Testis (tissue), 3 donors: ENCODE measurements around the gene TSSK3. TPM values are rescaled to one million over a fixed set of nuclear protein-coding genes. Genes with fewer than 3 reads are reported as not detected.

Experiments used
- DNase-seq: peaks from one replicate; pipeline ENCODE4 v3.0.0-alpha.2; 2019
- H3K27ac ChIP-seq, 2 donors: fragments of 200-600 bp; sonication (generic); one replicate each; pipeline ENCODE4 v1.5.1; 2019
- H3K27me3 ChIP-seq: fragments of 200-600 bp; sonication (generic); one replicate; pipeline ENCODE4 v1.5.1; 2019
- H3K36me3 ChIP-seq: fragments of 200-600 bp; sonication (generic); one replicate; pipeline ENCODE4 v1.5.1; 2017; ENCODE audit warnings: low read depth; ENCODE audit errors: missing control alignments
- H3K4me1 ChIP-seq: fragments of 200-600 bp; sonication (generic); one replicate; pipeline ENCODE4 v1.5.1; 2019
- H3K4me3 ChIP-seq, 2 donors: fragments of 200-600 bp; sonication (generic); one replicate each; pipeline ENCODE4 v1.5.1; 2017 to 2019
- H3K9me3 ChIP-seq: fragments of 200-600 bp; sonication (generic); one replicate; pipeline ENCODE4 v1.5.1; 2017
- POLR2A ChIP-seq: fragments of 450-650 bp; IDR thresholded peaks from one replicate; pipeline ENCODE4 v1.6.1; 2017; ENCODE audit warnings: antibody characterized with exemption, mild to moderate bottlenecking, moderate library complexity
- WGBS, 2 donors: methylation state at CpG; one replicate each; pipeline ENCODE4 v1.1.5; 2018; 5-methylcytosine and 5-hydroxymethylcytosine counted together
- intact Hi-C: fragments of 100-400 bp; cut with DNase I; formaldehyde crosslinking; loops from one replicate; pipeline ENCODE4 v1.15.1; 2023; ENCODE audit warnings: low total_unique reads
- polyA plus RNA-seq: library from polyadenylated mRNA; stranded (reverse); fragments of 350-450 nt; fragmentation: Illumina TruSeq; extraction: RNeasy Lipid Tissue Mini Kit (QIAGEN cat#74804); gene quantifications from one replicate; pipeline ENCODE4 v1.2.3, GENCODE V29; 2014; ENCODE audit warnings: low read depth, low replicate concordance; ENCODE audit not compliant: insufficient read depth
- total RNA-seq, 2 donors: library from RNA; depleted of rRNA; stranded (reverse); fragments of >200 nt; gene quantifications; one replicate each; pipeline ENCODE4 v1.2.3, GENCODE V29; 2016
- TF ChIP-seq, protein P1 (sequence below), 3 experiments: fragments of 450-650 bp in 2 of 3; fragments of 200-600 bp in 1 of 3; sonication (generic) in 1 of 3; IDR thresholded peaks; one replicate each; pipeline ENCODE4 v1.5.1; 2016 to 2019; ENCODE audit warnings: antibody characterized with exemption in 3 of 3, mild to moderate bottlenecking in 2 of 3, moderate library complexity in 1 of 3

Gene TSSK3
- total and polyA plus RNA-seq, 3 donors from 2014 or later = 25.7 to 72.9 (median 55.6) TPM

DNA sequence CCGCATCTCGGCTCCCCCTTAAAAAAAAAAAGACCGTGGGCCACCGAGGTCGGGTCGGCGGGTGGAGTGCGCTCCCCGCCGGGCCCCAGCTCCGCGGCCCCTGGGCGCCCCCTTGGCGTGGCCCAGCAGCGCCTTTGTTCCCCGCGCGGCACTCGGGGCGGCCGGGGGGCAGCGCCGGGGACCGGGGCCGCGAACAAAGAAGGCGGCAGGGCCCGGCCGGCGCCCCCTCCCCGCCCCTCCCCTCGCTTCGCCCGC lies 26.9 kb upstream of the TSSK3 start:
- Histone ChIP-seq H3K9me3 (no peaks in the 10 kb centered on the region), H3K27me3 (no peaks in the 10 kb centered on the region), H3K4me3 (peak overlapping the region; percentile 75 to 94), H3K4me1 (peaks cover 51% of the 10 kb centered on the region), H3K36me3 (no peaks in the 10 kb centered on the region), H3K27ac (peak overlapping the region; percentile 81 to 96)
- intact Hi-C loops = loop anchor here (10.0 kb wide), 1 partner anchor 91 kb away; the partner anchor contains the start of gene FAM167B
- TF ChIP-seq, protein P1, sequence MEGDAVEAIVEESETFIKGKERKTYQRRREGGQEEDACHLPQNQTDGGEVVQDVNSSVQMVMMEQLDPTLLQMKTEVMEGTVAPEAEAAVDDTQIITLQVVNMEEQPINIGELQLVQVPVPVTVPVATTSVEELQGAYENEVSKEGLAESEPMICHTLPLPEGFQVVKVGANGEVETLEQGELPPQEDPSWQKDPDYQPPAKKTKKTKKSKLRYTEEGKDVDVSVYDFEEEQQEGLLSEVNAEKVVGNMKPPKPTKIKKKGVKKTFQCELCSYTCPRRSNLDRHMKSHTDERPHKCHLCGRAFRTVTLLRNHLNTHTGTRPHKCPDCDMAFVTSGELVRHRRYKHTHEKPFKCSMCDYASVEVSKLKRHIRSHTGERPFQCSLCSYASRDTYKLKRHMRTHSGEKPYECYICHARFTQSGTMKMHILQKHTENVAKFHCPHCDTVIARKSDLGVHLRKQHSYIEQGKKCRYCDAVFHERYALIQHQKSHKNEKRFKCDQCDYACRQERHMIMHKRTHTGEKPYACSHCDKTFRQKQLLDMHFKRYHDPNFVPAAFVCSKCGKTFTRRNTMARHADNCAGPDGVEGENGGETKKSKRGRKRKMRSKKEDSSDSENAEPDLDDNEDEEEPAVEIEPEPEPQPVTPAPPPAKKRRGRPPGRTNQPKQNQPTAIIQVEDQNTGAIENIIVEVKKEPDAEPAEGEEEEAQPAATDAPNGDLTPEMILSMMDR (IDR thresholded peaks at IDR 0.05) = no peak
- TF ChIP-seq POLR2A = no peak
- no peak for DNase-seq
- 0% methylated on average over 20 of the region's 34 CpGs; no CpG with 5 or more reads in 1 of the 2 donors for WGBS, 2 donors

DNA sequence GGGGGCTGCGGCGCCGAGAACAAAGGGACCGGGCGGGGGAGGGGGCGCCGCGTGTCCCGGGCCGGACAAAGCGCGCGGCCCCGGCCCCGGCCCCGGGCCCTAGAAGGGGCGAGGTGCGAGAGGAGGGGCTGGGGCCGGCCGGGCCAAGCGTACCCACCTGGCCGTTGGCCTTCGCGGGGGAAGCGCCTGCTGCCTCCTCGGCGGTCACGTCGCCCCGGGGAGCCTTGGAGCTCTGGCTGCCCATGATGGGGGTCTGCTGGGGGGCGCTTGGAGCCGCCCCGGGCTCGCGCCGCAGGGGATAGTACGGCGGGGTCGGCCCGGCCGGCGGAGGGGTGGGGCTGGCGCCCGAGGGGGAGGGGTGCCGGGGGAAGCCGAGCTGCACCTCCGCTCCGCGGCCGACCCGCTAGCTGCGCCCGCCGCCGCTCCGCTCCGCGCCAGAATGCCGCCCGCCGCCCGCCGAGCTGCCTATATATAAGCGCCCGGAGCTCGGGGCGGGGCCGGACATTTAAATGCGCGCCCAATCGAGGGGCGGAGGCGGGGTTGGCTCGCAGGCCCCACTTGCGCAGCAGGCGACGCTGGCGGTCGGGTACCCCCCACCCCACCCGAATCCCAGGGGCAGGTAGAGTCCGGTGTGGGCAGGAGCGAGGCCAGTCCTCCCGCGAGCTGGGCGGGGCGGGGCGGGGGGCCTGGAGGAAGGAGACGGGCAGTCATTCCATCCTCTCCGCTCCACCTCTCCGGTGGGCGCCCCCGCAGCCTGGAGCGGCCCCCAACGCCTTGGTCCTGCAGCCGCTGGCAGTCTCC lies 26.3 kb upstream of the TSSK3 start, which contains the start of gene MARCKSL1:
Gene MARCKSL1 (minus strand): TSS at position 444 of the 801 bp plus-strand sequence. CDS start 200 bp downstream, at position 244.
- no peaks in the 10 kb centered on the region for H3K9me3 ChIP-seq
- peak; percentile 93 for DNase-seq
- TF ChIP-seq, protein P1 (IDR thresholded peaks at IDR 0.05) = no peak
- peak; percentile 74 for TF ChIP-seq POLR2A
- H3K4me3 ChIP-seq = peak within 1 kb of the TSS; percentile 75 to 94
- H3K27me3 ChIP-seq = no peaks in the 10 kb centered on the region
- peak within 1 kb of the TSS; percentile 81 to 96 for H3K27ac ChIP-seq
- intact Hi-C loops = loop anchor here (10.0 kb wide), 1 partner anchor 91 kb away; the partner anchor contains the start of gene FAM167B
- WGBS, 2 donors = 0 to 2% methylated on average over 9 to 27 of the region's 95 CpGs
- no peaks in the 10 kb centered on the region for H3K36me3 ChIP-seq
- H3K4me1 ChIP-seq = peaks cover 51% of the 10 kb centered on the region

DNA sequence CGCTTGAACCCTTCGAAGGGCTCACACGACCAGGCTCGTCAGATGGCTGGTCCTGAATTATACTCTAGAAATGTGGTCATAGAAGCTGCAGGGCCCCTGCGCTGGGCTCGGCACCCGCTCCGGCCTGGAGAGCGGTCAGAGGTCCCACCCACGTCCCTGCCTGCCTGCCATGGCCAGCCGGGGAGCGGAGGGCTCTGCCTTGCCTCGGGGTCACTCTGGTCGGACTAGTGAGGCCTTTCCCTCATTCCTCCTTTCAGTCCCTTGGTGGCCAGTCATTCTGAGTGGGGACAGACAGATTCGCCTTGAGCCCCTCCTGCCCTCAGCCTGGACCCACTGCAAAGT lies 25.8 kb upstream of the TSSK3 start:
- DNase-seq = no peak
- 0 to 7% methylated on average over 5 to 15 of the region's 15 CpGs for WGBS, 2 donors

DNA sequence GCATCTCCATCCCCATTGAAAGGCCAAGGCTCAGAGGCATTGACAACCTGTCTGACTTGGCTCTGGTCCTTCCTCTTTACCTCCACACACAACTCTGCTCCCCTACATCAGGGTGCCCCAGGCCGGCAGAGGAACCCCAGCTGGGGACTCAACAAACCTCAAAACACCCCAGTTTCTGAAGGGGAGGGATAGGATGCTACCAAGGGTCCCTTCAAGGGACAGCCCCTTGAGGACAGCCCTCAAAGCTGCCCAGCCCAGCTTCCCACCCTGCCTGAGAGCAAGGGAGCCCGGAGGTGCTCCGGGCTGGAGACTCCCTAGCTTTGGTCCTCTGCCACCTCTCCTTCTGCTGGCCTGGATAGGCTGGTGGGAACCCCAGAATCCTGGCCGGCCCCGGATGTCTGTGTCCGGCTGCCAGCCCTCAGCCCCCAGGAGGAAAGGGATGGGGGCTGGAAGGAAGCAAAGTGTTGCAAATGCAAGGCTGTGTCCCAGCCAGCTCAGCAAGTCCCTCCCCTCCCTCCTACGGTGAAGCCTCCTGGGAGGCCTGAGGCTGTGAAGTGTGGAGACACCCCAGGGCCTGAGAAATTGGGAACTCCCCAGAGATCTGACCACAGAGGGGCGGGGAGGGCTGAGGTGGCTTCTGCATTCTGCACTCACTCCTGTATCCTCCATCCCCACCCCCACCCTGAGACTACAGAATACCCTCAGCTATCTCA lies 25.2 kb upstream of the TSSK3 start:
- DNase-seq = no peak
- TF ChIP-seq, protein P1 (IDR thresholded peaks at IDR 0.05) = no peak
- no peak for TF ChIP-seq POLR2A
- H3K4me1 ChIP-seq = peaks cover 56% of the 10 kb centered on the region
- H3K4me3 ChIP-seq = peak overlapping the region in 1 of 2 donors; percentile 75
- no peaks in the 10 kb centered on the region for H3K36me3 ChIP-seq
- peak overlapping the region; percentile 81 to 96 for H3K27ac ChIP-seq
- H3K9me3 ChIP-seq = no peaks in the 10 kb centered on the region
- no peaks in the 10 kb centered on the region for H3K27me3 ChIP-seq
- intact Hi-C loops = loop anchor here (10.0 kb wide), 1 partner anchor 92 kb away; the partner anchor contains the start of gene FAM167B
- 39 to 46% methylated on average over 3 to 8 of the region's 8 CpGs for WGBS, 2 donors

More for the DNA sequence above, 25.8 kb upstream of the TSSK3 start:
- intact Hi-C loops = loop anchor here (10.0 kb wide), 1 partner anchor 92 kb away; the partner anchor contains the start of gene FAM167B
- H3K27ac ChIP-seq = peak overlapping the region; percentile 81 to 96
- no peaks in the 10 kb centered on the region for H3K9me3 ChIP-seq
- H3K4me1 ChIP-seq = peaks cover 51% of the 10 kb centered on the region
- no peaks in the 10 kb centered on the region for H3K36me3 ChIP-seq
- no peaks in the 10 kb centered on the region for H3K27me3 ChIP-seq
- H3K4me3 ChIP-seq = peak overlapping the region; percentile 75 to 94
- TF ChIP-seq POLR2A = no peak
- TF ChIP-seq, protein P1 (IDR thresholded peaks at IDR 0.05) = no peak
